ENCODE data around the gene MYLK4.

MYLK4 gene

GRCh38 chr6:2773449-2773848 lies 22.7 kb upstream of the MYLK4 start:
- H3K4me3 ChIP-seq (ENCODE audit: low read length) = no peak overlapping the region
- H3K36me3 ChIP-seq (ENCODE audit: control insufficient read depth, low read depth, low read length) = peaks cover 10% of the 10 kb centered on the region
- H3K27ac ChIP-seq (ENCODE audit: low read length) = no peak overlapping the region
- H3K9ac ChIP-seq (ENCODE audit: low read length) = no peak overlapping the region
- no peaks in the 10 kb centered on the region for H3K27me3 ChIP-seq (ENCODE audit: control insufficient read depth, insufficient read depth, low read length)
- H3K9me3 ChIP-seq (ENCODE audit: control insufficient read depth, low read depth, low read length) = no peaks in the 10 kb centered on the region
- H3K4me1 ChIP-seq (ENCODE audit: control insufficient read depth, low read depth, low read length) = peaks cover 9% of the 10 kb centered on the region

DNA sequence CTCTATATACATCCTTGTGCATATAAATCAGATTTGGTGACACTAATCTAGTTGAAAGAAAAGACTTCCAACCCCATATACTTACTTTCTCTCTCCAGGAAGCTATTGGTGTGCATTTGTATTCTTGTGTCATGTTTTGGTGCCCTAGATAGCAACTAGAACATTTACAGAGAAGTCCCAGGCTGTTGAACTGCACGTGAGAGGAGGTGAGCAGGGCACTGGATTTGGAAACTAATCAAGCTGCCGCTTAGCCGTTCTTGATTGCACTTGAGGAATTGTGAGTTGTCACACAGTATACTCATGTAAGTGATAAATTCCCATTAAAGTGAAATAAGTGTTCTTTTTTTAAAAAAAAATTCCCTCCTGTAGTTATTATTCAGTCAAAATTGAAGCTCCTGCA lies 22.1 kb upstream of the MYLK4 start:
- peaks cover 10% of the 10 kb centered on the region for H3K36me3 ChIP-seq (ENCODE audit: control insufficient read depth, low read depth, low read length)

DNA sequence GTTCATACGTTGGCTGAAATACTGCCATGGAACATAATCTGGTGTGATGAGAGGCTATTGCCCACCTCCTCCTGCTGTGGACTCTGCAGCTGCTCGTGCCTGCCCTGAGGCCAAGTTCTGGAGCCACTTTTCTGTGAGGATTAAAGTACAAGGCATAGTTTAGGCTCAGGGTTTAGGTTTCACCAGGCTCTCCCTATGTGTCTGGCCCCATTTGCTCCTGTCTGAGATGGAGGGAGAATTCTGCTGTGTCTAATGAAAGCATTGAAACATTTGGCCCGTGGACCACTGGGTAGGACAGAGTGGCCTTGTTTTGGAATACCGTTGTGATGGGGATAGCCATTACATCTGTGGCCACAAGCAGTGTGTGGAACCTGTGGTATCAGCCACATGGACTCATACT lies 20.4 kb upstream of the MYLK4 start:
- Histone ChIP-seq H3K27me3 (ENCODE audit: control insufficient read depth, insufficient read depth, low read length) (no peaks in the 10 kb centered on the region), H3K4me1 (ENCODE audit: control insufficient read depth, low read depth, low read length) (peaks cover 22% of the 10 kb centered on the region), H3K9ac (ENCODE audit: low read length) (no peak overlapping the region), H3K27ac (ENCODE audit: low read length) (no peak overlapping the region), H3K36me3 (ENCODE audit: control insufficient read depth, low read depth, low read length) (peaks cover 10% of the 10 kb centered on the region), H3K9me3 (ENCODE audit: control insufficient read depth, low read depth, low read length) (no peaks in the 10 kb centered on the region), H3K4me3 (ENCODE audit: low read length) (no peak overlapping the region)

More for the DNA sequence above, 22.1 kb upstream of the MYLK4 start:
- Histone ChIP-seq H3K9me3 (ENCODE audit: control insufficient read depth, low read depth, low read length) (no peaks in the 10 kb centered on the region), H3K27ac (ENCODE audit: low read length) (no peak overlapping the region), H3K27me3 (ENCODE audit: control insufficient read depth, insufficient read depth, low read length) (no peaks in the 10 kb centered on the region), H3K4me1 (ENCODE audit: control insufficient read depth, low read depth, low read length) (peaks cover 12% of the 10 kb centered on the region), H3K9ac (ENCODE audit: low read length) (no peak overlapping the region), H3K4me3 (ENCODE audit: low read length) (no peak overlapping the region)

- Histone ChIP-seq H3K36me3 (ENCODE audit: control insufficient read depth, low read depth, low read length) (peaks cover 10% of the 10 kb centered on the region), H3K27me3 (ENCODE audit: control insufficient read depth, insufficient read depth, low read length) (no peaks in the 10 kb centered on the region), H3K9ac (ENCODE audit: low read length) (no peak overlapping the region), H3K4me1 (ENCODE audit: control insufficient read depth, low read depth, low read length) (peaks cover 22% of the 10 kb centered on the region), H3K27ac (ENCODE audit: low read length) (no peak overlapping the region), H3K9me3 (ENCODE audit: control insufficient read depth, low read depth, low read length) (no peaks in the 10 kb centered on the region), H3K4me3 (ENCODE audit: low read length) (no peak overlapping the region)
These were observed 19.4 kb upstream of the MYLK4 start for GRCh38 chr6:2770171-2770570.

- peaks cover 22% of the 10 kb centered on the region for H3K4me1 ChIP-seq (ENCODE audit: control insufficient read depth, low read depth, low read length)
- H3K9ac ChIP-seq (ENCODE audit: low read length) = no peak overlapping the region
- no peak overlapping the region for H3K4me3 ChIP-seq (ENCODE audit: low read length)
- H3K9me3 ChIP-seq (ENCODE audit: control insufficient read depth, low read depth, low read length) = no peaks in the 10 kb centered on the region
- H3K27me3 ChIP-seq (ENCODE audit: control insufficient read depth, insufficient read depth, low read length) = no peaks in the 10 kb centered on the region
- no peak overlapping the region for H3K27ac ChIP-seq (ENCODE audit: low read length)
- H3K36me3 ChIP-seq (ENCODE audit: control insufficient read depth, low read depth, low read length) = peaks cover 5% of the 10 kb centered on the region
These were observed 18.0 kb upstream of the MYLK4 start for GRCh38 chr6:2768696-2769095.

- no peaks in the 10 kb centered on the region for H3K9me3 ChIP-seq (ENCODE audit: control insufficient read depth, low read depth, low read length)
- no peak overlapping the region for H3K27ac ChIP-seq (ENCODE audit: low read length)
- H3K4me3 ChIP-seq (ENCODE audit: low read length) = peak overlapping the region; percentile 92
- no peak overlapping the region for H3K9ac ChIP-seq (ENCODE audit: low read length)
- H3K27me3 ChIP-seq (ENCODE audit: control insufficient read depth, insufficient read depth, low read length) = no peaks in the 10 kb centered on the region
- peaks cover 2% of the 10 kb centered on the region for H3K36me3 ChIP-seq (ENCODE audit: control insufficient read depth, low read depth, low read length)
- peaks cover 22% of the 10 kb centered on the region for H3K4me1 ChIP-seq (ENCODE audit: control insufficient read depth, low read depth, low read length)
These were observed 17.2 kb upstream of the MYLK4 start for GRCh38 chr6:2767657-2768524.

DNA sequence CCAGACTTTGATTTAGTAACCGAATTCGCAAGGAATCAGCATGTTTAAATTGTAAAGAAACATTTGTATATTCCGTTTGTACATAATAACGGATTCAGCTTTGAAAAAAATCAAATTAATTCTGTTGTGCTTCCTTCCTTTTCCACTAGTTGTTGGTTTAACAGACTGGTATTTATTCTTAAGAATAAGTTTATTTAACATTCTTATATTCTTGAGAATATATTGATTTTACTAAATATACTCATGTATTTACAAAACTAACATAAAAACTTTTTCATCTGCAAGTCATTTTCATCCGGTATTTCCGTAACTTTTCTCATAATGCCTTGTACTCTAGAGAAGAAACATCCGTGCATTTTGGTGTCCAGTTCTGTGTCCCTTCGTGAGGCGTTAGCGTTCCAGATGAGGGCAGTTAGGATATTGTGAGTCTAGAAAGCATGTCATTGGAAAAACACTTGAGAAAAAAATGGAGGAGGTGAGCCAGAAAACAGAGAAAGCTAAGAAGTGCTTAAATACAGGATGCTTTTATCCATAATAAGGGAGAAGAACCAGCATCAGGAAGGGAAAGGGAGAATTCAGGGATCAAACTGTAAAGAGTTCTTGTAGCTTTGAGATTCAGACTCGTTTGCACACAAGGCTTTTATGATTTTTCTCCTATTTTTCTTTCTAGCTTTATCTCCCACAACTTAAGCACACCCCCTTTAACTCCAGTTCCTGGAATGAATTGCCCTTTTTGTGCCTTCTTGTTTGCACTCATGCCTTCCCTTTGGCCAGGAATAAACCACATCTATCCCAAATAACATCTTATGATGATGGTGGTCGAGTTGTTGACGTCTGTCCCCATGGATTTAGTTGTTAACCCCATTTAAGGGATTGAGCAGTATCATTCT lies 16.3 kb upstream of the MYLK4 start:
- Histone ChIP-seq H3K27me3 (ENCODE audit: control insufficient read depth, insufficient read depth, low read length) (no peaks in the 10 kb centered on the region), H3K9ac (ENCODE audit: low read length) (peak overlapping the region; percentile 68), H3K4me3 (ENCODE audit: low read length) (peak overlapping the region; percentile 92), H3K36me3 (ENCODE audit: control insufficient read depth, low read depth, low read length) (no peaks in the 10 kb centered on the region), H3K9me3 (ENCODE audit: control insufficient read depth, low read depth, low read length) (no peaks in the 10 kb centered on the region), H3K27ac (ENCODE audit: low read length) (no peak overlapping the region), H3K4me1 (ENCODE audit: control insufficient read depth, low read depth, low read length) (peaks cover 22% of the 10 kb centered on the region)

DNA sequence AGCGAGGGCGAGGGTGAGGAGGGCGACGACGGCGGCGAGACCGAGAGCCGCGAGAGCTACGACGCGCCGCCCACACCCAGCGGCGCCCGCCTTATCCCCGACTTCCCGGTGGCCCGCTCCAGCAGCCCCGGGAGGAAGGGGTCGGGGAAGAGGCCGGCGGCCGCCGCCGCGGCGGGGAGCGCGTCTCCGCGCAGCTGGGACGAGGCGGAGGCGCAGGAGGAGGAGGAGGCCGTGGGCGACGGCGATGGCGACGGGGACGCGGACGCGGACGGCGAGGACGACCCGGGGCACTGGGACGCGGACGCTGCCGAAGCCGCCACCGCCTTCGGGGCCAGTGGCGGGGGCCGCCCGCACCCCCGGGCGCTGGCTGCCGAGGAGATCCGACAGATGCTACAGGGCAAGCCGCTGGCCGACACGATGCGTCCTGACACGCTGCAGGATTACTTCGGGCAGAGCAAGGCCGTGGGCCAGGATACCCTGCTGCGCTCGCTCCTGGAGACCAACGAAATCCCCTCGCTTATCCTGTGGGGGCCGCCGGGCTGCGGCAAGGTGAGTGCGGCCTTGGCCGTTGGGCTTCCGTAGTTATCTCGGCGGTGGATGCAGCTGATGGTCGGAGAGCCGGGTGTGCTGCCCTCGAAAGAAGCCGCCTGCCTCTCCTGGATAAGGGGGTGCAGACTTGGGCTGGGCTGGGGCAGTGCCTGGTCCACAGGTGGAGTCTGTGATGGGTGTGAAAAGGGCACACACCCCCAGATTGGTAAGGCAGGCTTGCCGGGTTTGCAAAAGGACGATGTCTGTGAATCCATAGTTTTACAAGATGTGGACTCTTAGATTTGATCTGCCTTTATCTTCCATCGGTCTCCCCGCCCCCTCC lies 15.4 kb upstream of the MYLK4 start:
- Histone ChIP-seq H3K9me3 (ENCODE audit: control insufficient read depth, low read depth, low read length) (no peaks in the 10 kb centered on the region), H3K4me3 (ENCODE audit: low read length) (peak overlapping the region; percentile 92), H3K9ac (ENCODE audit: low read length) (peak overlapping the region; percentile 68), H3K36me3 (ENCODE audit: control insufficient read depth, low read depth, low read length) (no peaks in the 10 kb centered on the region), H3K27me3 (ENCODE audit: control insufficient read depth, insufficient read depth, low read length) (no peaks in the 10 kb centered on the region), H3K4me1 (ENCODE audit: control insufficient read depth, low read depth, low read length) (peaks cover 22% of the 10 kb centered on the region), H3K27ac (ENCODE audit: low read length) (no peak overlapping the region)

GRCh38 chr6:2765166-2765895 lies 14.6 kb upstream of the MYLK4 start, which contains the start of gene WRNIP1:
TSS of gene WRNIP1 (plus strand) at chr6:2765393. CDS start at chr6:2765623, 230 bp downstream.
- H3K9ac ChIP-seq (ENCODE audit: low read length) = peak within 1 kb of the TSS; percentile 68
- no peaks in the 10 kb centered on the region for H3K9me3 ChIP-seq (ENCODE audit: control insufficient read depth, low read depth, low read length)
- H3K4me3 ChIP-seq (ENCODE audit: low read length) = peak within 1 kb of the TSS; percentile 92
- no peaks in the 10 kb centered on the region for H3K27me3 ChIP-seq (ENCODE audit: control insufficient read depth, insufficient read depth, low read length)
- H3K4me1 ChIP-seq (ENCODE audit: control insufficient read depth, low read depth, low read length) = peaks cover 22% of the 10 kb centered on the region
- no peaks in the 10 kb centered on the region for H3K36me3 ChIP-seq (ENCODE audit: control insufficient read depth, low read depth, low read length)
- H3K27ac ChIP-seq (ENCODE audit: low read length) = peak within 1 kb of the TSS; percentile 5

DNA sequence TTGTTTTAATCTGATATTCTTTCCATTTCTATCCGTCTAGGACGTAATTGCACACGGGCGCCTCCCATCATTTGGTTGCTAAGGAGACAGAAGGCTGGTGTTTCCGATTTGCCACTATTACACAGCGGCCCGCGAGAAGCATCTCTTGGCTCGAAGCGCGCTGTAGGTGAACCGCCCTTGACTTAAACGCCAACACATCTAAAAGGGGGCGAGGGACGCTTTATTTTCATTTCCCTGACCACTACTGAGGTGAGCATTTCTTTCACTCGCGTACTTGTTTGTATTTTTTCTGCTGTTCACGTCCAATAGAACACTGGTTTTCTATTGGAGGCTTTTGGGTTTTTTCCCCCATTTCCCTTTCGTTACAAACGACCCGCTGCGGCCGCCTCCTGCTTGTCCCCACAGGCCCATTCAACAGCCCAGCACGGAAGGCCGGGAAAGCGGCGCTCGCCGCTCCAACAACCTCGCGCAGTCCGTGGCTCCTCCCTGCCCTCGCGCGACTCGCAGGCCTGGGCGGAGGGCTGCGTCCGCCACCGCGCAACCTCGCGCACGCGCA lies 14.0 kb upstream of the MYLK4 start:
- H3K4me3 ChIP-seq (ENCODE audit: low read length) = peak overlapping the region; percentile 63
- H3K9ac ChIP-seq (ENCODE audit: low read length) = peak overlapping the region; percentile 57
- peaks cover 16% of the 10 kb centered on the region for H3K4me1 ChIP-seq (ENCODE audit: control insufficient read depth, low read depth, low read length)
- no peaks in the 10 kb centered on the region for H3K9me3 ChIP-seq (ENCODE audit: control insufficient read depth, low read depth, low read length)
- peak overlapping the region; percentile 5 for H3K27ac ChIP-seq (ENCODE audit: low read length)
- H3K36me3 ChIP-seq (ENCODE audit: control insufficient read depth, low read depth, low read length) = no peaks in the 10 kb centered on the region
- no peaks in the 10 kb centered on the region for H3K27me3 ChIP-seq (ENCODE audit: control insufficient read depth, insufficient read depth, low read length)
